RKO (cell line): ENCODE data around the gene TEX264.
"Not testable (repeated sequence)": the region's sequence is repeated elsewhere in the genome, so short reads cannot be mapped to it uniquely, and the experiment has no call there.

Experiments used
- DNase-seq: peaks from one replicate; pipeline ENCODE4 v3.0.0-alpha.2; 2016; ENCODE audit warnings: low spot score

Gene TEX264

DNA sequence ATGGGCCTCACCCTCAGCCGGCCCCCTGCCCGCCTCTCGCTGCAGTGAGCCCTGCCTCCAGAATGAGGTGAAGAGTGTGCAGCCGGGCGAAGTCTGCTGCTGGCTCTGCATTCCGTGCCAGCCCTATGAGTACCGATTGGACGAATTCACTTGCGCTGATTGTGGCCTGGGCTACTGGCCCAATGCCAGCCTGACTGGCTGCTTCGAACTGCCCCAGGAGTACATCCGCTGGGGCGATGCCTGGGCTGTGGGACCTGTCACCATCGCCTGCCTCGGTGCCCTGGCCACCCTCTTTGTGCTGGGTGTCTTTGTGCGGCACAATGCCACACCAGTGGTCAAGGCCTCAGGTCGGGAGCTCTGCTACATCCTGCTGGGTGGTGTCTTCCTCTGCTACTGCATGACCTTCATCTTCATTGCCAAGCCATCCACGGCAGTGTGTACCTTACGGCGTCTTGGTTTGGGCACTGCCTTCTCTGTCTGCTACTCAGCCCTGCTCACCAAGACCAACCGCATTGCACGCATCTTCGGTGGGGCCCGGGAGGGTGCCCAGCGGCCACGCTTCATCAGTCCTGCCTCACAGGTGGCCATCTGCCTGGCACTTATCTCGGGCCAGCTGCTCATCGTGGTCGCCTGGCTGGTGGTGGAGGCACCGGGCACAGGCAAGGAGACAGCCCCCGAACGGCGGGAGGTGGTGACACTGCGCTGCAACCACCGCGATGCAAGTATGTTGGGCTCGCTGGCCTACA is 44.4 kb downstream of the TEX264 start:
- DNase-seq, result no peak

DNA sequence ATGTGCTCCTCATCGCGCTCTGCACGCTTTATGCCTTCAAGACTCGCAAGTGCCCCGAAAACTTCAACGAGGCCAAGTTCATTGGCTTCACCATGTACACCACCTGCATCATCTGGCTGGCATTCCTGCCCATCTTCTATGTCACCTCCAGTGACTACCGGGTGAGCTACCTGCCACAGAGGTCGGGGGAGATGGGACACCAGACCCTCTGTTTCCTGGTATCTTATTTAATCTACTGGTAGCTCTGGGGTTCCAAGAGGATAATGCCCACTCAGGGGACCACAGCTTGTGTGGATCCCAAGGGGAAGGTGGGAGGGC is 44.9 kb downstream of the TEX264 start:
- DNase-seq, result no peak

- no peak for DNase-seq
Measured at GRCh38 chr3:51716805-51717204, 45.8 kb downstream of the TEX264 start.

DNA sequence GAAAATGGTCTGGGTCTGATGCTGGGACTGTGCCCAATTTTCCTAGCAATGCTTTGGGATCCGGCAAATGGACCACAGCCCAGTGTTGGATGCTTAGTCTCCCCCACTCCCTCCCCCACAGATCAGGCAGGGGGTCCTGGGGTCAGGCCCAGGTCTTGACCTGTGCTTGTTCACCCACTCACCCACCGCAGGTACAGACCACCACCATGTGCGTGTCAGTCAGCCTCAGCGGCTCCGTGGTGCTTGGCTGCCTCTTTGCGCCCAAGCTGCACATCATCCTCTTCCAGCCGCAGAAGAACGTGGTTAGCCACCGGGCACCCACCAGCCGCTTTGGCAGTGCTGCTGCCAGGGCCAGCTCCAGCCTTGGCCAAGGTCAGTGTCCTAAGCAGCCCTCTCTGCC is 46.4 kb downstream of the TEX264 start:
- no peak for DNase-seq

DNA sequence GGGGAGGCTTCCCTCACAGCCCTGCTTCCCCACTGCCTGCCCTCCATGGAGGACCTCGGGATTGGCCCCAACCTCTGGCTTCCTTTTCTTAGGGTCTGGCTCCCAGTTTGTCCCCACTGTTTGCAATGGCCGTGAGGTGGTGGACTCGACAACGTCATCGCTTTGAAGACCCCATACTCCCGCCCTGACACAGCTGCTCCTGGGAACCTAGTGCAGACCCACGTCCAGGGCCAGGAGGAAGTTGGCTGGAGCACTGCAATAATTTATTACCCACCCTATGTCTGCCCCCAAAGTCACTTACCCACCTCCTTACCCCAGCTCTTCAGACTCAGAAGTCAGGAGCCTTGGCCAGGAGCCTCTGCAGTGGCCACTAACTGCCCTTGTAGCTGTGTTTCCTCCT is 46.9 kb downstream of the TEX264 start:
- no peak for DNase-seq

GRCh38 chr3:51718547-51719409 is 47.7 kb downstream of the TEX264 start:
- DNase-seq, result peak; percentile 77

DNA sequence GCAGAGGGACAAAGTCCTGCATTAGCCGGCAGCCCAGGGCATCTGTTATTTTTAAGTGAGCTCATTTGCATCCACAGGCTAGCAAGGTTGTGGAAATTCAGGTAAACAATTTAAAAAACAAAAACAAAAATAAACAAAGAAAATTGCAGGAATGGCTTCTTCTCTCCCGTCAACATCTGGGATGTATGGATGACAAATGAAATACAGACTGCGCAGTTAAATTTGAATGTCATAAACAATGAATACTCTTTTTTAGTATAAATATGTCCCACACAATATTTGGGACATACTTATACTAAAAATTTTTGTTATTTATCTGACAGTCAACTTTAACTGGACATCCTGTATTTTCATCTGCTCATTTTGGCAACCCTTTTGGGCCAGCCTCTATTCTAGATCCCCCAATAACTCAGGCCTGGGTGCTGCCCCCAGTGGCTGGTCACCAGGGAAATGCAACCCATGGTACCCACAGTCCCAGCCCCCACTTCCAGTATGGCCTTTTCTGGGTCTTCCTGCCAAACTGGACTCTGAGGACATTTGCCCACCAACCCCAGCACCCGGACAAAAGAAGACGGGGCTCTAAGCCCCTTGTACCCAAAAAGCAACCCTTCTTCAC is 48.5 kb downstream of the TEX264 start:
- no peak for DNase-seq

DNA sequence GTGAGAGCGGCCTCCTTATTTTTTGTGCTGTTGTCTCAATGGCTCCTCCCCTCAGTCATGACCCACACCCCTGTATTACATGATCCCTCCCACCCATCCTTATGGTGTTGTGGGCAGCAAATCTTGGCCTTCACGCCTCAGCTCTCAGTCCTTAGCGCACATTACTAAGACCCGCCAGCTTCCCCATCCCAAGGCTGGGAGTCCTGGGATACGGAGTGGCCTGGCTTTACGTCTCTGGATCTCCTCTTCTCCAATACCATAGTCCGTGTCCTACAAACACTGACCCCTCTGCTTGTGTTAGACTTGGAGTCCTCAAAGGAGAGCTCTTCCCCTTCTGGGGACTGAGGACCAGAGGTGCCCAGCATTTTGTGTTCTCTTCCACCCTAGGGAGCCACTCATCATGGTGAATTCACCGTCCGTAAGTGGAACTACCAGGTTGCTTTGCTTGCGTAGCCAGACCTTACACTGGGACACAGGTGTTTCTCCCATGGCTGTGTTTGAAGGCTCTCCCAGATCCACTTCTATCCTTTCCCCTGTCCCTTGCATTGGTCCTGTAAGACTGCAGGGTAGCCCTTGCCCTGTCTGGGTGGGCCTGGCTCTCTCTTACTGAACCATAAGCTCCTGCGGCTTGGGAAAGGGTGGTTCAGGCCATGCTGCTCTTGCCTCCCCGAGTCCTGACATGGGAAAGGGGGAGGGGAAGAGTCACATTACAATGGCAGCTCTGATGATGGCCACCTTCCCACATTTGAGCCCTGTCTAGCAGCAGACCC is 49.4 kb downstream of the TEX264 start:
- no peak for DNase-seq

DNA sequence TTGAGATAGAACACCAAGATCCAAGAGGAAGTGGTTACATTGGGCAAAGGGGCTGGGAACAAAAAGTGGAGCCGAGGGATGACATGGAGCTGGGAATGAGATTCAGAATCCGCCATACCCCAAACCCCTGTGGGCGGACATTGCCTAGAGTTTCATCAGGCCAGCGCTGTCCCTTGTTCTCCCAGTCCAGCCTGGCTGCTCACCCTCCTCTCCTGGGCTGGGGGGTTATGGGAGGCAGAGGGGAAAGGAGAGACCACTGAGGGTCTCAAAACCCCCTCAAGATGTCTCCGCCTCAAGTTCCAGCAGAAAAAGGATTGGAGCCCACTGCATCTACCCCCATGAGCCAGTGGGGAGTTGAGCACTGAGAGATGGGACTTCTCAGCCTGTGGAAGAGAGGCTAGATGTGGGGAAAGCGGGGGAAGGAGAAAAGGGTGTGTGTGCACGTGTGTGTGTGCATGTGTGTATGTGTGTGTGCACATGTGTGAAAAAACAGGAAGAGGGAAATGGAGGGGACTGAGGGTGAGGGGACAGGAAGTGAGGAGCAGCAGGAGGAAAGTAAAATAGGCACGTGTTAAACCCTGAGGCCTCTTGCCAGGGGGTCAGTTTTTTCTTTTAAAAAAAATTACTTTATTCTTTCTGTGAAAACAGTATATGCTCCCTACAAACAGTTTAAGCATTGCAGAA is 50.2 kb downstream of the TEX264 start:
- DNase-seq, result no peak

- no peak for DNase-seq
Measured at GRCh38 chr3:51722362-51722761, 51.3 kb downstream of the TEX264 start.

GRCh38 chr3:51727500-51727899 is 56.4 kb downstream of the TEX264 start:
- DNase-seq, result no peak

GRCh38 chr3:51729042-51729633 is 58.1 kb downstream of the TEX264 start:
- no peak for DNase-seq

DNA sequence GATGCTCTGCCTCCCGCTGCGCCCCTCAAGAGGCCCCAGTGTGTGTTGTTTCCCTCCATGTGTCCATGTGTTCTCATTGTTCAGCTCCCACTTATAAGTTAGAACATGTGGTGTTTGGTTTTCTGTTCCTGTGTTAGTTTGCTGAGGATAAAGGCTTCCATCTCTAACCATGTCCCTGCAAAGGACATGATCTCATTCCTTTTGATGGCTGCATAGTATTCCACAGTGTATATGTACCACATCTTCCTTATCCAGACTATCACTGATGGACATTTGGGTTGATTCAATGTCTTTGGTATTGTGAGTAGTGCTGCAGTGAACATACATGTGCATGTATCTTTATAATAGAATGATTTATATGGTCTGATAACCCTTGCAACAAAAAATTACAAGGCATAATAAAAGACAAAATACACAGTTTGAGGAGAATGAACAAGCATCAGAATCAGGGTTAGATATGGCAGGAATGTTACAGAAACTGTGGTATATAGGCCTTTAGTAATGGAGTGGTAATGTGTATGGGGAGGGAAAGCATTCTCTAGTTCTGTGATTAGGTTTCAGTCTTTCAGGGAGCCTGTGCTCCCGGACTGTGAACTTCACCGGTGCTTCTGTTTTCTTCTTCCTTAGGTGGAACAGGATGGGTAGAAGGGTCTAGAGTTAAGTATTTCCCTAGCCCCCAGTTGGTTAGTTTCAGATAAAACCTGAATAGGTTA is 63.0 kb downstream of the TEX264 start:
- no peak for DNase-seq

DNA sequence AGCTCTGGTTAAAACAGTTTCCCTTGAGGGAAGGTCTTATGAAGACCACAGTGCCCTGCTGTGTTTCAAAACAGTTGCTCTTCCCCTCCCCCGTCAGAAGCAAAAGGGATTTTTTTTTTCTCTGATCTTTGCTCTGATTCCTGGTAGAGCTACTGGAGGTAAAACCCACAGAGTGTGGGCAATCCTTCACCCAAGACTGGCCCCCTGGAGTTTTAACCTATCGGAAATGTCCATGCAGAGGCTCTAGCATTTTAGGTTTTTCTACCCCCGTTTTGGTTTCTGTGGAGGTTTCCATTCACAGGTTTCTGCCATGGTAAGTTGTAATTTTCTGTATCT is 63.5 kb downstream of the TEX264 start:
- no peak for DNase-seq

DNA sequence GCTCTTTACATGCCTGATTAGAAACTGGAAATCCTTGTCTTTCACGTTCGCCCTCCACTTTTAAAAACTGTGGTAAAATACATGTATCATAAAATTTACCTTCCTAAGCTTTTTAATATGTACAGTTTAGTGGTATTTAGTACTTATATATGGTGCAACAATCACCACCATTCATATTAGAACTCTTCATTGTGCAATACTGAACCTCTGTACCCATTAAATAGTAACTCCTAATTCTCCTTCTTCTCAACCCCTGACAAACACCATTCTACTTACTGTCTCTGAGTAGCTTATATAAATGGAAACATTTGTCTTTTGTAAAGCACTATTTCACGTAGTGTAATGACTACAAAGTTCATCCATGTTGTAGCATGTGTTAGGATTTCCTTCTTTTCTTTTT is 64.0 kb downstream of the TEX264 start:
- no peak for DNase-seq

- no peak for DNase-seq
Measured at GRCh38 chr3:51735950-51736349, 64.9 kb downstream of the TEX264 start.

GRCh38 chr3:51739110-51739509 is 68.1 kb downstream of the TEX264 start:
- no peak for DNase-seq

DNA sequence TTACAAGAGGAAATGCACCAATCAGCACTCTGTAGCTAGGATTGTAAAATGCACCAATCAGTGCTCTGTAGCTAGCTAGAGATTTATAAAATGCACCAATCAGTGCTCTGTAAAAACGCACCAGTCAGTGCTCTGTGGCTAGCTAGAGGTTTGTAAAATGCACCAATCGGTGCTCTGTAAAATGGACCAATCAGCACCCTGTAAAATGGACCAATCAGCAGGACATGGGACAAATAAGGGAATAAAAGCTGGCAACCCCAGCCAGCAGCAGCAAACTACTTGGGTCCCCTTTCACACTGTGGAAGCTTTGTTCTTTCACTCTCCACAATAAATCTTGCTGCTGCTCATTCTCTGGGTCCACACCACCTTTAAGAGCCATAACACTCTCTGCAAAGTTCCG is 71.3 kb downstream of the TEX264 start:
- DNase-seq, result not testable (repeated sequence)

DNA sequence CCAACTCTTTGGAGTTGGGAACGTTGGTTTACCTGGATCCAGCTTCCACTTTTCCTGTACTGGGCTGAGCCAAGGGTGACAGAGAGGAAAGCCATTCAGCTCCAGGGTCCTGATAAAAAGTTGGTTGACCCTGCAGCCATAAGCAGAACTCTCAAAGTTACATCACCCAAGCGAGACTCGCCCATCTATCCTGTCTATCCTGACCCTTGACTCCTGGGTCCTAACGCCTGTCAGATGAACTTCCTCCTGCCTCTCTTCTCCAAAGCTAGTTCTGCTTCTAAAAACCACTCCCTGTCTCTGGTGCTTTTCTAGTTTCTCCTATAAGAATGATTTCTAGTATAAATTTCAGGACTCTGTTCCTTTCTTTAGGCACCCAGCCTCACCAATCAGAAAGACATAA is 71.9 kb downstream of the TEX264 start:
- peak; percentile 38 for DNase-seq

GRCh38 chr3:51747840-51748239 is 76.8 kb downstream of the TEX264 start:
- no peak for DNase-seq

DNA sequence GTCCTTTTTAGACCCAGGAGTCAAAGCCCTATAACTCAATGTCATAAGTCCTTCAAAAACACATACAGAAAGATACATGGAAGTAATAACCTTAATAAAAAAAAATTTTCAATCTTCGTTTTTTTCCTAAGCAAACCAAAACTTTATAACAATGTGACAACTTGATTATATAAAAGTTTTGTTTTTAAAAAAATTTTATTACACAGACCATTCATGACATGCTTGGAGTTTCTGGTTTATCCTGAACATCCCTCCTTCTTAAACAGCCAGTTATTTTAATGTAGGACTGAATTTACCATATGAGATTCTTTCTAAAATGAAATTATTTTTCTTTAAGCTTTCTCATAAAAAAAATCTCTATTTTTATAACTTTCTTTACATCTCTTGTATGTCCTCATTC is 77.3 kb downstream of the TEX264 start:
- no peak for DNase-seq
